ENCODE data around the gene SMIM10L2A.

GRCh38 chrX:135382260-135382659, 39.5 kb upstream of the SMIM10L2A start:
- no peak for TF ChIP-seq EP300 (IDR thresholded peaks at IDR 0.05)
- TF ChIP-seq, protein P1, sequence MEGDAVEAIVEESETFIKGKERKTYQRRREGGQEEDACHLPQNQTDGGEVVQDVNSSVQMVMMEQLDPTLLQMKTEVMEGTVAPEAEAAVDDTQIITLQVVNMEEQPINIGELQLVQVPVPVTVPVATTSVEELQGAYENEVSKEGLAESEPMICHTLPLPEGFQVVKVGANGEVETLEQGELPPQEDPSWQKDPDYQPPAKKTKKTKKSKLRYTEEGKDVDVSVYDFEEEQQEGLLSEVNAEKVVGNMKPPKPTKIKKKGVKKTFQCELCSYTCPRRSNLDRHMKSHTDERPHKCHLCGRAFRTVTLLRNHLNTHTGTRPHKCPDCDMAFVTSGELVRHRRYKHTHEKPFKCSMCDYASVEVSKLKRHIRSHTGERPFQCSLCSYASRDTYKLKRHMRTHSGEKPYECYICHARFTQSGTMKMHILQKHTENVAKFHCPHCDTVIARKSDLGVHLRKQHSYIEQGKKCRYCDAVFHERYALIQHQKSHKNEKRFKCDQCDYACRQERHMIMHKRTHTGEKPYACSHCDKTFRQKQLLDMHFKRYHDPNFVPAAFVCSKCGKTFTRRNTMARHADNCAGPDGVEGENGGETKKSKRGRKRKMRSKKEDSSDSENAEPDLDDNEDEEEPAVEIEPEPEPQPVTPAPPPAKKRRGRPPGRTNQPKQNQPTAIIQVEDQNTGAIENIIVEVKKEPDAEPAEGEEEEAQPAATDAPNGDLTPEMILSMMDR (IDR thresholded peaks at IDR 0.05), result no peak
- no peak for TF ChIP-seq POLR2A (IDR thresholded peaks at IDR 0.05; ENCODE audit: low read depth)
- no peak for TF ChIP-seq POLR2AphosphoS5 (IDR thresholded peaks at IDR 0.05)

Data from esophagus muscularis mucosa (tissue), 4 donors.